ENCODE data around the gene DDIT4.
"Not testable (repeated sequence)": the region's sequence is repeated elsewhere in the genome, so short reads cannot be mapped to it uniquely, and the experiment has no call there.

DDIT4 gene

GRCh38 chr10:72292223-72292691 is 18.5 kb downstream of the DDIT4 start:
- TF ChIP-seq, protein P1, sequence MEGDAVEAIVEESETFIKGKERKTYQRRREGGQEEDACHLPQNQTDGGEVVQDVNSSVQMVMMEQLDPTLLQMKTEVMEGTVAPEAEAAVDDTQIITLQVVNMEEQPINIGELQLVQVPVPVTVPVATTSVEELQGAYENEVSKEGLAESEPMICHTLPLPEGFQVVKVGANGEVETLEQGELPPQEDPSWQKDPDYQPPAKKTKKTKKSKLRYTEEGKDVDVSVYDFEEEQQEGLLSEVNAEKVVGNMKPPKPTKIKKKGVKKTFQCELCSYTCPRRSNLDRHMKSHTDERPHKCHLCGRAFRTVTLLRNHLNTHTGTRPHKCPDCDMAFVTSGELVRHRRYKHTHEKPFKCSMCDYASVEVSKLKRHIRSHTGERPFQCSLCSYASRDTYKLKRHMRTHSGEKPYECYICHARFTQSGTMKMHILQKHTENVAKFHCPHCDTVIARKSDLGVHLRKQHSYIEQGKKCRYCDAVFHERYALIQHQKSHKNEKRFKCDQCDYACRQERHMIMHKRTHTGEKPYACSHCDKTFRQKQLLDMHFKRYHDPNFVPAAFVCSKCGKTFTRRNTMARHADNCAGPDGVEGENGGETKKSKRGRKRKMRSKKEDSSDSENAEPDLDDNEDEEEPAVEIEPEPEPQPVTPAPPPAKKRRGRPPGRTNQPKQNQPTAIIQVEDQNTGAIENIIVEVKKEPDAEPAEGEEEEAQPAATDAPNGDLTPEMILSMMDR (IDR thresholded peaks at IDR 0.05) = no peak
- no peak for DNase-seq (ENCODE audit: low spot score)
- H3K27ac ChIP-seq = no peak overlapping the region
- no peak overlapping the region for H3K4me3 ChIP-seq

- no peak overlapping the region for H3K4me3 ChIP-seq
- TF ChIP-seq, protein P1 (IDR thresholded peaks at IDR 0.05) = no peak
- peak overlapping the region in 1 of 2 donors; percentile 26 for H3K27ac ChIP-seq
- no peak for DNase-seq (ENCODE audit: low spot score)
These were observed 21.7 kb downstream of the DDIT4 start for GRCh38 chr10:72295330-72295910.

DNA sequence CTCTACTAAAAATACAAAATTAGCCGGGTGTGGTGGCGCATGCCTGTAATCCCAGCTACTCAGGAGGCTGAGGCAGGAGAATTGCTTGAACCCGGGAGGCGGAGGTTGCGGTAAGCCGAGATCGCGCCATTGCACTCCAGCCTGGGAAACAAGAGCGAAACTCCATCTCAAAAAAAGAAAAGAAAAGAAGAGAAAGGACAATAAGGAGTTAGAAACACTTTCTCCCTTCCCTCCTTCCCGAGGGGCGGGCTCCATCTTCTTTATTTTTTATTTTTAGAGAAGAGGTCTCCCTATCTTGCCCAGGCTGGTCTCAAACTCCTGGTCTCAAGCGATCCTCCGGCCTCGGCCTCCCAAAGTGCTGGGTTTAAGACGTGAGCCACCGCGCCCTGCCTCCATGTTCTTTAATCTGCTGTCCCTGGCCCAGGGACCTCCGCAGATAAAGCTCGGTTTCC is 23.1 kb downstream of the DDIT4 start:
- DNase-seq (ENCODE audit: low spot score) = not testable (repeated sequence)
- H3K4me3 ChIP-seq = peak overlapping the region; percentile 84
- peak overlapping the region; percentile 94 to 98 for H3K27ac ChIP-seq

DNA sequence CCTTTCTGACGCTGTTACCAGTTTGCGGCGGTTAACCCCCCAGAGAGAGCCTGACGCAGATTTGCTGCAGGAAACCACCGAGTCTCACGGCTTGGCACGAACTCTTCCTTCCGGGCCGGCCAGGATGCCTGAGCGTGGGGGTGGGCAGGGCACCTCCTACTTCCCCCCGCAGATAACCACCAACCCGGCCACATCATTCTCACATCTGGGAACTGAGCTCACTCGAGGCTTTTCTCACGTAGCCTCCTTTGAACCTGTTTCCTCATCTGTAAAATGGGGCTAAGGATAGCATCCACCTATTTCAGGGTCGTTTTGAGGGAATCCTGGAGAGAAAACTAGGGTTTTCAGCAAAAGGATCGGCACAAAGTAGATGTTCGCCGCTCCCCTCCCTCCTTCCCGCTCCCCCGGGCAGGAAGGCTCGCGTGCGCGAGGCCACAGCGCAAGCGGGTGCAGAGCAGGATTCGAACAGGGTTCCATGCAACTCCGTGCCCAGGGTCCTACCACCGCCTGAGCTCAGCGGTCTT is 23.6 kb downstream of the DDIT4 start:
- TF ChIP-seq, protein P1 (IDR thresholded peaks at IDR 0.05) = no peak
- DNase-seq (ENCODE audit: low spot score) = peak; percentile 96
- Histone ChIP-seq H3K27ac (peak overlapping the region; percentile 94 to 98), H3K4me3 (peak overlapping the region; percentile 84)

DNA sequence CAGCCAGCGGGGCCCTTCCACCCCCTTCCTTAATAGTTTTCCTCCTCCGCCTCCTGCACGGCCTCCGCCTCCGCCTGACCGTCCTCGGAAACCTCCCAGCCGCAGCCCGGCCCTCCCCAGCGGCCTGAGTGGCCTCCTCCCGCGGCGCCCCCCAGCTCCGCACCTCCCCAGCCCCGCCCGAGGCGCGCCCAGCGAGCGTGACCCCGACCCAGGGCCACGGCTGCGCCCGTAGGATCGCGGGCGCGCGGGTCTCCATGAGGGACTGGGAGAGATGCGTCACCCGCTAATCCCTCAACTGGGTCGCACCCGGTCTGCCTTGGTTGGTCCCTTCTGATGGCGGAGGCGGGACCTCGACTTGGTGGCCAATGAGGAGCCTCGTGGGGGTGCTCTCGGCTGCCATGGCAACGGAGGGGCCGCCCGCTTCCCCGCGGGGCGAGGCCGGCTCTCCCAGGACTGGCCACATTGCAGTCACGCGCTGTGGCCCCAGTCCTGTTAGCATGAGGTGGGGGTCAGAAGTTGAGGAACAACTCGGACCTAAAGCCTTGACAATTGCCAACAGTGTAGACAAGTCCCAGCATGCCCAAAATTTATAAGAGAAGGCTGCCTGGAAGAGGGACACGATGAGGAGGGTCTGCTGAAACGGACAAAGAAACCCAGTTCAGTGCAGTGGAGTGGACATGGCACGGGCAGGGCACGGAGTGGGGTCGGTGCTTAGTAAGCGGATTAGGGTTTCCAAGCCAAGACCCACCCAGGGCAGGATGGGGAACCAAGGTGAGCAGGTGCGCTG is 24.3 kb downstream of the DDIT4 start:
- DNase-seq (ENCODE audit: low spot score) = peak; percentile 99
- TF ChIP-seq, protein P1 (IDR thresholded peaks at IDR 0.05) = no peak
- Histone ChIP-seq H3K4me3 (peak overlapping the region; percentile 84), H3K27ac (peak overlapping the region; percentile 94 to 98)

DNA sequence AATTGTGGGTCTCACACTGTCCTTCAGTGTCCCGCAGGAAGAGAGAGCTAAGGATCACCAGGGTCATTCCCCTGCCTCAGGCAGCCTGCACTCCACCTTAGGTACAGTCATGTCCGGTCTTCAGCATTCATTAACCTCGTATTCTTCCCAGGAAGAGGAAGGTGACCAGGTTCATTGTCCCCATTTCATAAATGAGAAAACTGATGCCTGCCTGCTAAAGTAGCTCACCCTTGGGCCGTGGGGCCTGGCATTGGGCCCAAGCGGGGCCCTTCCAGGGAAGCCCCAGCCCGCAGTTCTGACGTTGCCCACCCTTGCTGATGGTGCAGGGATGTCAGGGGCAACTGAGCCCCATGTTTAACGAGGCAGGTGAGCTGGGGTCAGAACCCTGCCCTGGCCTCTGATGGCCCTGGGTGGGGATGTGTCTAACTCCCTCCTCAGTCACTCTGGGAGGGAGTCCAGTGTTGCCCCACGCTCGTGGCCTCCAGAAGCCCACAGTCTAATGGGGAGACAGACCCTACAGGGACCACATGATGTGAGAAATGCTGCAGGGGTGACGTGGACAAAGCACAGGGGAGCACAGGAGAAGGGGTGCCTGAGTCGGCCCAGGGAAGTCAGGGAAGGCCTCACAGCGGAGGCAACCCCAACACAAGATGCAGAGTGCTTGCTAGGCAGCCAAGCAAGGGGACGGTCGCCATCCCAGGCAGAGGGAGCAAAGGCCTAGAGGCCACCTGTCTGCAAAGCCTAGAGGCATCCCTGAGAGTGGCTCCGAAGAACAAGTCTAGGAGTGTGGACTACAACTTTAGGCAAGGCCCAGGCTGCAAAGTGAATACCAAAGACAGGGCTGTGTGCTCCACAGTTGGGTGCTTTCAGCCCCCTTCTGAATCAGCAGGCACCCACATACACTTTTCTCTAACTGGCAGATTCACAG is 25.1 kb downstream of the DDIT4 start:
- TF ChIP-seq, protein P1 (IDR thresholded peaks at IDR 0.05) = no peak
- DNase-seq (ENCODE audit: low spot score) = no peak
- Histone ChIP-seq H3K27ac (peak overlapping the region; percentile 94 to 98), H3K4me3 (no peak overlapping the region)

Measured in coronary artery (tissue), 2 donors.